Measurements from ENCODE around the gene KIFBP. TPM values are rescaled to one million over a fixed set of nuclear protein-coding genes. Genes with fewer than 3 reads are reported as not detected.

The KIFBP gene
- total and polyA plus RNA-seq, 2 donors (not counting 3 experiments of a cell fraction or from before 2014, with no cell fraction given): 17.6 to 39.8 TPM

DNA sequence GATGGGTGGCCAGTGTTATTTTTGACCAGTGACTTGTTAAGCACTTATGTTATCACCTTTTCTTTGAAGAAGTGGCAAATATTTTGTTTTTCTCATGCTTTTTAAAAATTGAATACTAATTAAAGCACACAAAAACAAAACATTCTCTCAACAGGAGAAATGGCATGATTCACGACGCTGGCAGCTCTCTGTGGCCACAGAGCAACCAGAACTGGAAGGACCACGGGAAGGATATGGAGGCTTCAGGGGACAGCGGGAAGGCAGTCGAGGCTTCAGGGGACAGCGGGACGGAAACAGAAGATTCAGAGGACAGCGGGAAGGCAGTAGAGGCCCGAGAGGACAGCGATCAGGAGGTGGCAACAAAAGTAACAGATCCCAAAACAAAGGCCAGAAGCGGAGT, 6.2 kb upstream of the KIFBP start:
- Histone ChIP-seq H3K27ac (ENCODE audit: insufficient read depth, low read depth, low read length) (no peak overlapping the region), H3K36me3 (ENCODE audit: control insufficient read depth in 2 of 2, extremely low read depth in 1 of 2, insufficient read depth in 2 of 2, low read length in 2 of 2) (peaks cover 15 to 36% of the 10 kb centered on the region in 2 experiments), H3K9ac (replicated peaks; ENCODE audit: extremely low read depth, insufficient read depth, low read length) (no peak overlapping the region), H3K9me1 (replicated peaks; ENCODE audit: control insufficient read depth, extremely low read depth, insufficient read depth, low read length) (no peaks in the 10 kb centered on the region), H3K9me3 (replicated peaks; ENCODE audit: control insufficient read depth, insufficient read depth, low read length) (no peaks in the 10 kb centered on the region), H3K4me3 (replicated peaks in 1 of 3; ENCODE audit: insufficient read depth in 1 of 3, low read depth in 1 of 3, low read length in 3 of 3) (no peak overlapping the region), H3K27me3 (ENCODE audit: control insufficient read depth in 2 of 2, insufficient read depth in 2 of 2, low read length in 2 of 2) (no peaks in the 10 kb centered on the region), H3K4me2 (ENCODE audit: insufficient read depth, low read length) (no peak overlapping the region), H4K20me1 (replicated peaks; ENCODE audit: control insufficient read depth, extremely low read depth, insufficient read depth, low read length) (no peaks in the 10 kb centered on the region), H2AFZ (ENCODE audit: low read depth, low read length) (no peak overlapping the region), H3K4me1 (ENCODE audit: control insufficient read depth, extremely low read depth, insufficient read depth, low read length) (no peaks in the 10 kb centered on the region), H3K79me2 (ENCODE audit: control insufficient read depth, insufficient read depth, low read length) (peaks cover 10% of the 10 kb centered on the region)
- intact Hi-C loops (cut with micrococcal nuclease): no loop called here
- CTCF ChIA-PET: no interaction called here
- dilution Hi-C loops (cut with MboI; ENCODE audit: extremely low pct_ligation_motif_present, low sequenced_read_pairs): no loop called here
- DNase-seq (ENCODE audit: low read depth, low spot score): no peak
- POLR2A ChIA-PET: no interaction called here
- no peak for FAIRE-seq
- TF ChIP-seq MYC (IDR thresholded peaks at IDR 0.05; ENCODE audit: low read depth, low read length) (no peak), EZH2 (IDR thresholded peaks at IDR 0.05; ENCODE audit: borderline replicate concordance, low read depth, low read length, severe bottlenecking) (no peak), FOS (IDR thresholded peaks at IDR 0.05; ENCODE audit: borderline replicate concordance, insufficient read depth, low read length) (no peak), JUN (IDR thresholded peaks at IDR 0.05; ENCODE audit: borderline replicate concordance, insufficient read depth, insufficient read length, low read depth) (no peak), GATA2 (IDR thresholded peaks at IDR 0.05; ENCODE audit: insufficient read depth, insufficient read length, low read depth, low read length) (no peak), POLR2A (IDR thresholded peaks at IDR 0.05; ENCODE audit: low read depth, low read length) (no peak), POLR2AphosphoS5 (IDR thresholded peaks at IDR 0.05; ENCODE audit: insufficient read depth, low read depth, low read length) (no peak)
- TF ChIP-seq, protein P1, sequence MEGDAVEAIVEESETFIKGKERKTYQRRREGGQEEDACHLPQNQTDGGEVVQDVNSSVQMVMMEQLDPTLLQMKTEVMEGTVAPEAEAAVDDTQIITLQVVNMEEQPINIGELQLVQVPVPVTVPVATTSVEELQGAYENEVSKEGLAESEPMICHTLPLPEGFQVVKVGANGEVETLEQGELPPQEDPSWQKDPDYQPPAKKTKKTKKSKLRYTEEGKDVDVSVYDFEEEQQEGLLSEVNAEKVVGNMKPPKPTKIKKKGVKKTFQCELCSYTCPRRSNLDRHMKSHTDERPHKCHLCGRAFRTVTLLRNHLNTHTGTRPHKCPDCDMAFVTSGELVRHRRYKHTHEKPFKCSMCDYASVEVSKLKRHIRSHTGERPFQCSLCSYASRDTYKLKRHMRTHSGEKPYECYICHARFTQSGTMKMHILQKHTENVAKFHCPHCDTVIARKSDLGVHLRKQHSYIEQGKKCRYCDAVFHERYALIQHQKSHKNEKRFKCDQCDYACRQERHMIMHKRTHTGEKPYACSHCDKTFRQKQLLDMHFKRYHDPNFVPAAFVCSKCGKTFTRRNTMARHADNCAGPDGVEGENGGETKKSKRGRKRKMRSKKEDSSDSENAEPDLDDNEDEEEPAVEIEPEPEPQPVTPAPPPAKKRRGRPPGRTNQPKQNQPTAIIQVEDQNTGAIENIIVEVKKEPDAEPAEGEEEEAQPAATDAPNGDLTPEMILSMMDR (IDR thresholded peaks at IDR 0.05; ENCODE audit: extremely low read depth in 1 of 2, insufficient read depth in 1 of 2, low read depth in 1 of 2, low read length in 2 of 2): no peak
- TF ChIP-seq, protein P2, sequence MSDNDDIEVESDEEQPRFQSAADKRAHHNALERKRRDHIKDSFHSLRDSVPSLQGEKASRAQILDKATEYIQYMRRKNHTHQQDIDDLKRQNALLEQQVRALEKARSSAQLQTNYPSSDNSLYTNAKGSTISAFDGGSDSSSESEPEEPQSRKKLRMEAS (IDR thresholded peaks at IDR 0.05; ENCODE audit: insufficient read depth, insufficient read length): no peak
- BruUV-seq (replicated peaks): no TSS peak

Measured in endothelial cell of umbilical vein (primary cell).